Body of pancreas (tissue), 4 donors: ENCODE data around the gene GNB2.

Experiments
- CTCF ChIP-seq, 7 experiments: fragments of 450-650 bp in 4 of 7; fragments of 200-600 bp in 3 of 7; sonication (generic) in 3 of 7; IDR thresholded peaks; one replicate each; pipeline ENCODE4 v1.5.1; 2016 to 2019; ENCODE audit warnings: antibody characterized with exemption in 7 of 7
- POLR2A ChIP-seq, 3 donors: fragments of 450-650 bp; IDR thresholded peaks; one replicate each; pipeline ENCODE4 v1.6.1; 2016; ENCODE audit warnings: antibody characterized with exemption in 3 of 3, mild to moderate bottlenecking in 2 of 3

GRCh38 chr7:100710452-100710851 lies 36.9 kb downstream of the GNB2 start:
- TF ChIP-seq CTCF (IDR thresholded peaks at IDR 0.05) (no peak), POLR2A (IDR thresholded peaks at IDR 0.05) (no peak)
